IMR-90 (cell line): ENCODE results near the gene GPC6. TPM values are rescaled to one million over a fixed set of nuclear protein-coding genes. Genes with fewer than 3 reads are reported as not detected.

Source experiments
- ATAC-seq: fragments of 200-7000 bp; cut with Tn5 transposase; 2 replicates; pipeline ENCODE4 v1.9.1; 2020; ENCODE audit warnings: low read depth, mild to moderate bottlenecking, moderate library complexity
- BruUV-seq: library from RNA; stranded (reverse); fragments of 400-500 nt; replicated peaks from 2 replicates; lab custom pipeline; 2021; lab: Mats Ljungman, UMichigan
- CTCF ChIA-PET: fragments of 300-600 bp; formaldehyde crosslinking; extraction: SDS; loops from one replicate; lab custom pipeline; 2021; ENCODE audit warnings: antibody characterized with exemption; lab: Yijun Ruan, JAX
- POLR2A ChIA-PET: fragments of 300-600 bp; sonication (Branson Sonifier 250); formaldehyde crosslinking; loops from one replicate; lab custom pipeline; 2022; ENCODE audit warnings: antibody characterized with exemption; ENCODE audit not compliant: unreplicated experiment; lab: Charles Lee
- DNase-seq: peaks from one replicate; pipeline ENCODE4 v3.0.0; 2013
- H2AFZ ChIP-seq: replicated peaks from 2 replicates; pipeline ENCODE3; 2013; ENCODE audit warnings: low read length, mild to moderate bottlenecking; ENCODE audit not compliant: poor library complexity
- H2AK5ac ChIP-seq: 2 replicates; pipeline ENCODE4 v1.6.1; 2013; ENCODE audit warnings: low read depth, low read length, inconsistent platforms
- H2AK9ac ChIP-seq: replicated peaks from 2 replicates; pipeline ENCODE3; 2013; ENCODE audit warnings: mild to moderate bottlenecking, low read depth, low read length, moderate library complexity; ENCODE audit not compliant: poor library complexity
- H2BK120ac ChIP-seq: 2 replicates; pipeline ENCODE4 v1.6.1; 2013; ENCODE audit warnings: low read depth, low read length, inconsistent platforms
- H2BK15ac ChIP-seq: 3 replicates; pipeline ENCODE4 v1.6.1; 2013; ENCODE audit warnings: low read depth, low read length, inconsistent platforms
- H2BK20ac ChIP-seq: 2 replicates; pipeline ENCODE4 v1.6.1; 2013; ENCODE audit warnings: low read depth, mild to moderate bottlenecking, inconsistent platforms, low read length, moderate library complexity
- H2BK5ac ChIP-seq: 2 replicates; pipeline ENCODE4 v1.6.1; 2013; ENCODE audit warnings: mild to moderate bottlenecking, low read depth, low read length, inconsistent platforms; ENCODE audit not compliant: poor library complexity, severe bottlenecking
- H3K14ac ChIP-seq: replicated peaks from 2 replicates; pipeline ENCODE4 v1.6.1; 2013; ENCODE audit warnings: low read depth, low read length, inconsistent platforms
- H3K18ac ChIP-seq: 2 replicates; pipeline ENCODE4 v1.6.1; 2013; ENCODE audit warnings: low read depth, low read length, control low read depth
- H3K23ac ChIP-seq: 2 replicates; pipeline ENCODE4 v1.6.1; 2013; ENCODE audit warnings: low read depth, low read length, inconsistent platforms
- H3K27ac ChIP-seq: 2 replicates; pipeline ENCODE4 v1.5.1; 2013; ENCODE audit warnings: mild to moderate bottlenecking, control low read depth, low read length; ENCODE audit not compliant: insufficient read depth
- H3K27me3 ChIP-seq: 2 replicates; pipeline ENCODE4 v1.6.1; 2013; ENCODE audit warnings: low read length; ENCODE audit not compliant: control insufficient read depth, insufficient read depth
- H3K36me3 ChIP-seq: 2 replicates; pipeline ENCODE4 v1.6.1; 2013; ENCODE audit warnings: low read length, mixed read lengths; ENCODE audit not compliant: control insufficient read depth, insufficient read depth
- H3K4ac ChIP-seq: 2 replicates; pipeline ENCODE4 v1.6.1; 2013; ENCODE audit warnings: low read depth, low read length, inconsistent platforms
- H3K4me1 ChIP-seq: 2 replicates; pipeline ENCODE4 v1.6.1; 2013; ENCODE audit warnings: low read length, mixed read lengths; ENCODE audit not compliant: control insufficient read depth, insufficient read depth
- H3K4me2 ChIP-seq: 2 replicates; pipeline ENCODE4 v1.6.1; 2013; ENCODE audit warnings: low read depth, mild to moderate bottlenecking, control low read depth, low read length, moderate library complexity
- H3K4me3 ChIP-seq: 2 replicates; pipeline ENCODE4 v1.5.1; 2013; ENCODE audit warnings: low read depth, mild to moderate bottlenecking, control low read depth, low read length, moderate library complexity; ENCODE audit not compliant: insufficient read depth
- H3K56ac ChIP-seq: 2 replicates; pipeline ENCODE4 v1.6.1; 2013; ENCODE audit warnings: low read length, inconsistent platforms; ENCODE audit not compliant: insufficient read depth; ENCODE audit errors: extremely low read depth
- H3K79me1 ChIP-seq, 2 experiments: 2 replicates each; pipeline ENCODE4 v1.6.1; 2013; ENCODE audit warnings: low read length in 2 of 2, inconsistent platforms in 1 of 2, low read depth in 1 of 2
- H3K9ac ChIP-seq: 2 replicates; pipeline ENCODE4 v1.6.1; 2013; ENCODE audit warnings: low read depth, low read length, control low read depth
- H3K9me1 ChIP-seq: 2 replicates; pipeline ENCODE4 v1.6.1; 2013; ENCODE audit warnings: low read length, inconsistent platforms; ENCODE audit not compliant: insufficient read depth
- H3K9me3 ChIP-seq: 2 replicates; pipeline ENCODE4 v1.6.1; 2013; ENCODE audit warnings: low read length; ENCODE audit not compliant: control insufficient read depth, insufficient read depth
- H4K20me1 ChIP-seq: 2 replicates; pipeline ENCODE4 v1.6.1; 2013; ENCODE audit warnings: low read length, inconsistent platforms; ENCODE audit not compliant: insufficient read depth
- H4K5ac ChIP-seq: 2 replicates; pipeline ENCODE4 v1.6.1; 2013; ENCODE audit warnings: mild to moderate bottlenecking, low read depth, low read length, control low read depth
- H4K8ac ChIP-seq, 2 experiments: 2 replicates each; pipeline ENCODE4 v1.6.1; 2013; ENCODE audit warnings: low read depth in 2 of 2, low read length in 2 of 2, control low read depth in 1 of 2, inconsistent platforms in 1 of 2
- H4K91ac ChIP-seq: 2 replicates; pipeline ENCODE4 v1.6.1; 2013; ENCODE audit warnings: low read depth, low read length, inconsistent platforms; ENCODE audit not compliant: insufficient read depth
- CEBPB ChIP-seq: IDR thresholded peaks from 2 replicates; pipeline ENCODE4 v1.6.1; 2012; ENCODE audit warnings: low read depth, low read length, improper control_type of control experiment
- CTCF ChIP-seq: conservative IDR thresholded peaks from 2 replicates; pipeline ENCODE4 v1.5.1; 2012; ENCODE audit warnings: mild to moderate bottlenecking, low read depth, low read length, improper control_type of control experiment
- WGBS, 2 experiments: methylation state at CpG; one replicate each; pipeline versions ENCODE4 v1.1.5 to v1.1.7; 2013; ENCODE audit warnings: missing lambda C conversion rate in 2 of 2; ENCODE audit not compliant: insufficient read length in 1 of 2; ENCODE audit errors: extremely low coverage in 2 of 2; 5-methylcytosine and 5-hydroxymethylcytosine counted together
- dilution Hi-C: fragments of 300-500 bp; cut with HindIII; formaldehyde crosslinking; loops from one replicate; pipeline ENCODE4 v1.14.3; 2018; ENCODE audit warnings: low sequenced_read_pairs; ENCODE audit not compliant: unreplicated experiment
- in situ Hi-C: fragments of 300-500 bp; cut with MboI; formaldehyde crosslinking; loops from 3 replicates; pipeline ENCODE4 v1.14.3; 2019; ENCODE audit warnings: low sequenced_read_pairs, inconsistent platforms, mixed read lengths
- intact Hi-C: fragments of 100-400 bp; cut with micrococcal nuclease; formaldehyde crosslinking; loops from 2 replicates; pipeline ENCODE4 v1.10.0; 2022
- polyA plus RNA-seq, 3 experiments: library from polyadenylated mRNA; depleted of rRNA; stranded (reverse); fragments of >200 nt; gene quantifications; 2 replicates each; pipeline ENCODE4 v1.2.3, GENCODE V29; 2012; ENCODE audit warnings: low replicate concordance in 1 of 3
- total RNA-seq: library from RNA; depleted of rRNA; stranded (reverse); fragments of >200 nt; gene quantifications from 2 replicates; pipeline ENCODE4 v1.2.3, GENCODE V29; 2012

GPC6 gene
- total and polyA plus RNA-seq, 2 of the 4 experiments (the other 2 are of a cell fraction), result 14.9 to 39.4 TPM

GRCh38 chr13:93942016-93942415 lies 715.4 kb downstream of the GPC6 start:
- H4K91ac ChIP-seq, result no peak overlapping the region
- H2AFZ ChIP-seq, result no peak overlapping the region
- no peak overlapping the region for H3K4me3 ChIP-seq
- H3K27ac ChIP-seq, result no peak overlapping the region
- no peak overlapping the region for H2AK9ac ChIP-seq
- no peak overlapping the region for H2BK5ac ChIP-seq
- no peaks in the 10 kb centered on the region; the same call in 1 of the 2 replicates for H3K9me1 ChIP-seq
- dilution Hi-C loops, result no loop called here
- no peak overlapping the region for H2BK15ac ChIP-seq
- H3K4me2 ChIP-seq, result no peak overlapping the region
- H3K9me3 ChIP-seq, result no peaks in the 10 kb centered on the region
- CTCF ChIA-PET, result no interaction called here
- no peaks in the 10 kb centered on the region for H3K27me3 ChIP-seq
- WGBS, 2 experiments, result no CpG with 5 or more reads among the region's 3 CpGs
- BruUV-seq, result no TSS peak
- intact Hi-C loops, result loop anchor here (10.0 kb wide), 1 partner anchor 717 kb away; the partner anchor contains the start of gene GPC6
- no peak overlapping the region for H3K18ac ChIP-seq
- H3K9ac ChIP-seq, result no peak overlapping the region
- H4K5ac ChIP-seq, result no peak overlapping the region
- ATAC-seq (peak; percentile 61), DNase-seq (peak; percentile 59)
- no peak overlapping the region for H3K56ac ChIP-seq
- no peak overlapping the region for H4K8ac ChIP-seq
- in situ Hi-C loops, result no loop called here
- H2BK20ac ChIP-seq, result no peak overlapping the region
- no peak overlapping the region for H2BK120ac ChIP-seq
- no peak overlapping the region for H2AK5ac ChIP-seq
- no peak overlapping the region for H3K14ac ChIP-seq
- H4K20me1 ChIP-seq, result no peaks in the 10 kb centered on the region
- peak; percentile 28; the same call in 1 of the 2 replicates for TF ChIP-seq CEBPB
- TF ChIP-seq CTCF, result no peak
- H3K23ac ChIP-seq, result no peak overlapping the region
- no peaks in the 10 kb centered on the region for H3K79me1 ChIP-seq
- POLR2A ChIA-PET, result no interaction called here
- H3K36me3 ChIP-seq, result no peaks in the 10 kb centered on the region
- H3K4ac ChIP-seq, result no peak overlapping the region; the same call in 1 of the 2 replicates
- peaks cover 4% of the 10 kb centered on the region; the same call in 1 of the 2 replicates for H3K4me1 ChIP-seq
